SK-N-SH treated with all-trans-retinoic acid at 6 μM for 48 hours (cell line): ENCODE data around the gene VILL.

ENCODE experiments used
- ATAC-seq: fragments of 200-7000 bp; cut with Tn5 transposase; 3 replicates; pipeline ENCODE4 v1.9.1; 2020; ENCODE audit warnings: mild to moderate bottlenecking, moderate library complexity
- ARNTL ChIP-seq: fragments of 450-650 bp; formaldehyde crosslinking; IDR thresholded peaks from 2 replicates; pipeline ENCODE4 v1.5.0; 2020; ENCODE audit warnings: low read depth, mild to moderate bottlenecking, moderate library complexity, borderline replicate concordance
- BACH2 ChIP-seq: fragments of 250-450 bp; sonication (Bioruptor Pico); IDR thresholded peaks from 2 replicates; pipeline ENCODE4 v1.9.0; 2021; ENCODE audit warnings: mild to moderate bottlenecking, borderline replicate concordance
- CREB5 ChIP-seq: fragments of 250-450 bp; sonication (Bioruptor Pico); IDR thresholded peaks from 2 replicates; pipeline ENCODE4 v1.5.1; 2020; ENCODE audit warnings: low read depth, mild to moderate bottlenecking, moderate library complexity
- ESRRG ChIP-seq: fragments of 250-450 bp; sonication (Bioruptor Pico); IDR thresholded peaks from 2 replicates; pipeline ENCODE4 v1.6.1; 2021; ENCODE audit warnings: mild to moderate bottlenecking
- GLIS3 ChIP-seq: fragments of 250-450 bp; sonication (Bioruptor Pico); IDR thresholded peaks from 2 replicates; pipeline ENCODE4 v1.5.0; 2020; ENCODE audit warnings: mild to moderate bottlenecking, moderate library complexity
- ISL1 ChIP-seq: fragments of 250-450 bp; sonication (Bioruptor Pico); IDR thresholded peaks from 2 replicates; pipeline ENCODE4 v2.1.2; 2022; ENCODE audit warnings: mild to moderate bottlenecking, moderate library complexity
- OSR1 ChIP-seq: fragments of 250-450 bp; sonication (Bioruptor Pico); IDR thresholded peaks from 2 replicates; pipeline ENCODE4 v1.8.0; 2022; ENCODE audit warnings: moderate library complexity, mild to moderate bottlenecking, inconsistent platforms
- PATZ1 ChIP-seq: fragments of 250-450 bp; sonication (Bioruptor Pico); IDR thresholded peaks from 2 replicates; pipeline ENCODE4 v1.8.0; 2020; ENCODE audit warnings: mild to moderate bottlenecking, moderate library complexity, borderline replicate concordance
- PPARA ChIP-seq: fragments of 250-450 bp; sonication (Bioruptor Pico); IDR thresholded peaks from 2 replicates; pipeline ENCODE4 v1.5.0; 2020; ENCODE audit warnings: mild to moderate bottlenecking, borderline replicate concordance
- RARB ChIP-seq: fragments of 250-450 bp; sonication (Bioruptor Pico); IDR thresholded peaks from 2 replicates; pipeline ENCODE4 v1.8.0; 2021; ENCODE audit warnings: mild to moderate bottlenecking, moderate library complexity
- TCF4 ChIP-seq: fragments of 250-450 bp; sonication (Bioruptor Pico); IDR thresholded peaks from 2 replicates; pipeline ENCODE4 v1.8.0; 2021; ENCODE audit warnings: mild to moderate bottlenecking, moderate library complexity, borderline replicate concordance
- TOX ChIP-seq: fragments of 250-450 bp; sonication (Bioruptor Pico); IDR thresholded peaks from 2 replicates; pipeline ENCODE4 v1.8.0; 2021; ENCODE audit warnings: mild to moderate bottlenecking, moderate library complexity, borderline replicate concordance
- TSHZ2 ChIP-seq: fragments of 250-450 bp; sonication (Bioruptor Pico); IDR thresholded peaks from 2 replicates; pipeline ENCODE4 v1.5.0; 2020; ENCODE audit warnings: mild to moderate bottlenecking, moderate library complexity
- ZC3H10 ChIP-seq: fragments of 250-450 bp; sonication (Bioruptor Pico); IDR thresholded peaks from 2 replicates; pipeline ENCODE4 v1.5.1; 2021; ENCODE audit warnings: mild to moderate bottlenecking, moderate library complexity
- ZFP3 ChIP-seq: fragments of 250-450 bp; sonication (Bioruptor Pico); IDR thresholded peaks from 2 replicates; pipeline ENCODE4 v1.5.0; 2020; ENCODE audit warnings: mild to moderate bottlenecking, moderate library complexity
- ZNF70 ChIP-seq: fragments of 450-650 bp; formaldehyde crosslinking; IDR thresholded peaks from 2 replicates; pipeline ENCODE4 v1.5.0; 2020; ENCODE audit warnings: mild to moderate bottlenecking, moderate library complexity
- ZNF8 ChIP-seq: fragments of 450-650 bp; formaldehyde crosslinking; IDR thresholded peaks from 2 replicates; pipeline ENCODE4 v1.5.0; 2020; ENCODE audit warnings: mild to moderate bottlenecking, moderate library complexity
- TF ChIP-seq, protein P1 (sequence below): fragments of 250-450 bp; sonication (Bioruptor Pico); IDR thresholded peaks from 2 replicates; pipeline ENCODE4 v1.5.1; 2021; ENCODE audit warnings: mild to moderate bottlenecking, moderate library complexity
- TF ChIP-seq, protein P2 (sequence below): fragments of 250-450 bp; sonication (Bioruptor Pico); IDR thresholded peaks from 2 replicates; pipeline ENCODE4 v1.8.0; 2021; ENCODE audit warnings: low read depth, mild to moderate bottlenecking, moderate library complexity, borderline replicate concordance

VILL gene

DNA sequence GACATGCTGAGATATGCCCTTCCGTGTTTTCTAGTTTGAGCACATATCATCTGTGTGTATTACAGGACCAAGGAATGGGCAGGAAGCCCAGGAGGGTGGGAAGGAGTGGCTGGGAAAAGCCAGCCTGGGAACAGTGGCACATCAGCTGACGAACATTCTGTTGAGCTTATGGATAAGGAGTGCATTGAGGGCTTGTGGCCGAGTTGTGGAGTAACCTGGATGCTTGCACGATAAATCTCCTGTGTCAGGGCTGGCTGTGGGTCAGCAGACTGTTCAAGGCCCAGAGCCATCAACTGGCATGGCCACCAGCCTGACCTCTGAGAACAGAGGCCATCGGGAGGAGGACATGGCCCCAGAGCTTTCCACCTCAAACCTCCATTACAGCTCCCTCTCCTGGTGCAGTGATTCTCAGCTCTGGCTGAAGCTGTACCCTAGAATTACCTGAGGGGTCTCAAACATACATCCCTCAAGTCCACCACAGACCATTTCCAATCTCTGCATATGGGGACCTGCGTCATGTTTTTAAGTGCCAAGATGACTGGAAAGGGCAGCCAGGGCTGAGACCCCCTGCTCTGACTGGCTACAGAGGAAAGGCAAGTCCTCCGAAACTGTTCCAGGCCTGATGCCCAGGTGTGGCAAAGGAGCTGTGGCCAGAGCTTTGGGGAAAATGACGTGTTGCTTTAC is 4.8 kb upstream of the VILL start:
- TF ChIP-seq GLIS3 (no peak), CREB5 (CRISPR knock-in tag) (no peak), ZC3H10 (no peak), ISL1 (CRISPR knock-in tag) (no peak), ARNTL (CRISPR knock-in tag) (no peak), ZNF8 (CRISPR knock-in tag) (no peak), BACH2 (CRISPR knock-in tag) (no peak), ZFP3 (no peak), PPARA (CRISPR knock-in tag) (no peak), RARB (no peak), ESRRG (CRISPR knock-in tag) (no peak), ZNF70 (CRISPR knock-in tag) (no peak), TSHZ2 (CRISPR knock-in tag) (no peak), PATZ1 (CRISPR knock-in tag) (no peak), OSR1 (no peak)
- TF ChIP-seq, protein P1, sequence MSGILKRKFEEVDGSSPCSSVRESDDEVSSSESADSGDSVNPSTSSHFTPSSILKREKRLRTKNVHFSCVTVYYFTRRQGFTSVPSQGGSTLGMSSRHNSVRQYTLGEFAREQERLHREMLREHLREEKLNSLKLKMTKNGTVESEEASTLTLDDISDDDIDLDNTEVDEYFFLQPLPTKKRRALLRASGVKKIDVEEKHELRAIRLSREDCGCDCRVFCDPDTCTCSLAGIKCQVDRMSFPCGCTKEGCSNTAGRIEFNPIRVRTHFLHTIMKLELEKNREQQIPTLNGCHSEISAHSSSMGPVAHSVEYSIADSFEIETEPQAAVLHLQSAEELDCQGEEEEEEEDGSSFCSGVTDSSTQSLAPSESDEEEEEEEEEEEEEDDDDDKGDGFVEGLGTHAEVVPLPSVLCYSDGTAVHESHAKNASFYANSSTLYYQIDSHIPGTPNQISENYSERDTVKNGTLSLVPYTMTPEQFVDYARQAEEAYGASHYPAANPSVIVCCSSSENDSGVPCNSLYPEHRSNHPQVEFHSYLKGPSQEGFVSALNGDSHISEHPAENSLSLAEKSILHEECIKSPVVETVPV (CRISPR knock-in tag) = no peak
- TF ChIP-seq, all 23 proteins: peak for 0
- no peak for ATAC-seq

DNA sequence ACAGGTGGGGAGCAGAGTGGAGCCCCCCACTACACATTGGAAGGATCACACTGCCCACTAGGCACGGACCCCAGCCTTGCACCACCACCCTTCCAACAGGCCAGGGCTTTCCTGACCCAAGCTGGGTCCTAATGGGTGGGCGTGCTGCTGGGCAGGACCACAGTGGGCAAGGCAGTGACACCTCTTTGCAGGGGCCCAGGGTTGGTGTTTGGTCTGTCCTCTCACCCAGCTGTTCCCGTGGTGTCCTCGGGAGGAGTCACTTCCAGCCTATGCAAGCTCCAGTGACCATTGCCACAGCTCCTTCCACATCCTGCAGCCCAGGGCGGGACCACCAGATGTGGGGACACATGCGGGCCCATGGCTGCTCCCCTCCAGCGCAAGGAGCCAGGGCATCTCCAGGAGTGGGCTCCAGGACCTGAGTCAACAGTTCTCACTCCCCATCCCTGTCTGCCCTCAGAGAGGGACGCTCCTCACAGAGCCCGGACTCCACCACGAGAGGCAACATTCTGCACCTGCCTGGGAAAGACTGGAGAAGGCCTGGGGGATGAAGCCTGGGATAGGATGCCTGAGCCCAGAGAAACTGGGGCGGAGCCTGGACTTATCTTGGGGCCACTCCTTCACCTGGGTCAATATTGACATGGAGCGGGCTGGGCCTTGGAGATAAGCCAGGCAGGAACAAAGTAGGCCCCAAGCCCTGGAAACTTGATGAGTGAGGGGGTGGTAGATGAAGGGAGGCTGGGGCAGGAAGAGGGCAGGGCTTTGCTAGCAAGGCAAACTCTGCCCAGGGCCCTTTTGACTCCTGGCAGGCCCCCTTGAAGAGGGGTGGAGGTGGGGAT is 3.9 kb upstream of the VILL start:
- TF ChIP-seq PPARA (CRISPR knock-in tag) (no peak), TOX (CRISPR knock-in tag) (no peak), PATZ1 (CRISPR knock-in tag) (no peak), ISL1 (CRISPR knock-in tag) (no peak), ZC3H10 (no peak), GLIS3 (no peak), ZNF8 (CRISPR knock-in tag) (no peak), TCF4 (CRISPR knock-in tag) (no peak), OSR1 (no peak)
- TF ChIP-seq, protein P2, sequence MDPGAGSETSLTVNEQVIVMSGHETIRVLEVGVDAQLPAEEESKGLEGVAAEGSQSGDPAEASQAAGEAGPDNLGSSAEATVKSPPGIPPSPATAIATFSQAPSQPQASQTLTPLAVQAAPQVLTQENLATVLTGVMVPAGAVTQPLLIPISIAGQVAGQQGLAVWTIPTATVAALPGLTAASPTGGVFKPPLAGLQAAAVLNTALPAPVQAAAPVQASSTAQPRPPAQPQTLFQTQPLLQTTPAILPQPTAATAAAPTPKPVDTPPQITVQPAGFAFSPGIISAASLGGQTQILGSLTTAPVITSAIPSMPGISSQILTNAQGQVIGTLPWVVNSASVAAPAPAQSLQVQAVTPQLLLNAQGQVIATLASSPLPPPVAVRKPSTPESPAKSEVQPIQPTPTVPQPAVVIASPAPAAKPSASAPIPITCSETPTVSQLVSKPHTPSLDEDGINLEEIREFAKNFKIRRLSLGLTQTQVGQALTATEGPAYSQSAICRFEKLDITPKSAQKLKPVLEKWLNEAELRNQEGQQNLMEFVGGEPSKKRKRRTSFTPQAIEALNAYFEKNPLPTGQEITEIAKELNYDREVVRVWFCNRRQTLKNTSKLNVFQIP (CRISPR knock-in tag) = no peak
- no peak; the same call in 2 of the 3 replicates for ATAC-seq
